HepG2 (cell line): ENCODE data around the gene XPO1. TPM values are rescaled to one million over a fixed set of nuclear protein-coding genes. Genes with fewer than 3 reads are reported as not detected.

Experiments
- BRD4 ChIP-seq: sonication (generic); formaldehyde crosslinking; IDR thresholded peaks from 2 replicates; pipeline ENCODE4 v1.4.0; 2020; ENCODE audit warnings: missing genetic modification reagents
- CEBPB ChIP-seq: IDR thresholded peaks from 2 replicates; pipeline ENCODE4 v1.6.1; 2011; ENCODE audit warnings: low read depth, low read length, improper control_type of control experiment, borderline replicate concordance
- HMG20B ChIP-seq: conservative IDR thresholded peaks from 2 replicates; pipeline ENCODE4 v1.6.1; 2016; ENCODE audit warnings: missing genetic modification reagents, missing compliant biosample characterization
- MAFK ChIP-seq, 2 experiments: IDR thresholded peaks in 1 of 2; conservative IDR thresholded peaks in 1 of 2; 2 replicates each; pipeline ENCODE4 v1.6.1; 2011; ENCODE audit warnings: improper control_type of control experiment in 2 of 2, low read length in 2 of 2
- RAD21 ChIP-seq: fragments of 450-650 bp; formaldehyde crosslinking; IDR thresholded peaks from 2 replicates; pipeline ENCODE4 v1.5.0; 2020; ENCODE audit warnings: mild to moderate bottlenecking
- RBM39 ChIP-seq: fragments of 200-400 bp; formaldehyde crosslinking; IDR thresholded peaks from one replicate; pipeline ENCODE4 v1.6.1; 2018; ENCODE audit warnings: antibody characterized with exemption, mild to moderate bottlenecking, low read depth, low read length; ENCODE audit not compliant: poor library complexity, severe bottlenecking
- ZBED4 ChIP-seq: sonication (generic); formaldehyde crosslinking; IDR thresholded peaks from 2 replicates; pipeline ENCODE4 v1.4.0; 2020; ENCODE audit warnings: missing genetic modification reagents, borderline replicate concordance
- ZBTB38 ChIP-seq: sonication (generic); formaldehyde crosslinking; IDR thresholded peaks from 2 replicates; pipeline ENCODE4 v1.5.1; 2020; ENCODE audit warnings: mild to moderate bottlenecking, missing genetic modification reagents
- ZIK1 ChIP-seq: sonication (generic); formaldehyde crosslinking; IDR thresholded peaks from 2 replicates; pipeline ENCODE4 v1.5.0; 2020; ENCODE audit warnings: mild to moderate bottlenecking, low read depth, missing genetic modification reagents, borderline replicate concordance
- ZKSCAN5 ChIP-seq: sonication (generic); formaldehyde crosslinking; IDR thresholded peaks from 2 replicates; pipeline ENCODE4 v1.5.1; 2020; ENCODE audit warnings: mild to moderate bottlenecking, missing genetic modification reagents
- ZNF230 ChIP-seq: sonication (generic); formaldehyde crosslinking; IDR thresholded peaks from 2 replicates; pipeline ENCODE4 v1.4.0; 2020; ENCODE audit warnings: mild to moderate bottlenecking, missing genetic modification reagents
- ZNF317 ChIP-seq: sonication (generic); formaldehyde crosslinking; IDR thresholded peaks from 2 replicates; pipeline ENCODE4 v1.5.0; 2020; ENCODE audit warnings: mild to moderate bottlenecking, missing genetic modification reagents
- ZNF577 ChIP-seq: sonication (generic); formaldehyde crosslinking; IDR thresholded peaks from 2 replicates; pipeline ENCODE4 v1.4.0; 2020; ENCODE audit warnings: mild to moderate bottlenecking, low read depth, missing genetic modification reagents, borderline replicate concordance
- polyA plus RNA-seq, 8 experiments: library from polyadenylated mRNA; depleted of rRNA in 3 of 8; stranded (reverse) in 7 of 8; unstranded in 1 of 8; fragments of >200 nt; fragmentation: Illumina TruSeq in 4 of 8; extraction: Trizol in 4 of 8; gene quantifications; 2 replicates each; pipeline versions ENCODE4 v1.2.1 to v1.2.3, GENCODE V29; 2011 to 2016; ENCODE audit warnings: low read depth in 4 of 8, missing spikeins in 1 of 8, mixed read lengths in 1 of 8; ENCODE audit not compliant: insufficient read depth in 1 of 8
- total RNA-seq, 5 experiments: library from RNA; depleted of rRNA; stranded (reverse); fragments of >200 nt; fragmentation: Illumina TruSeq; extraction: Trizol; gene quantifications; 2 replicates each; pipeline ENCODE4 v1.2.3, GENCODE V29; 2016; ENCODE audit warnings: low read depth in 1 of 5
- TF ChIP-seq, protein P1 (sequence below): sonication (generic); formaldehyde crosslinking; IDR thresholded peaks from 2 replicates; pipeline ENCODE4 v1.5.0; 2020; ENCODE audit warnings: missing genetic modification reagents
- TF ChIP-seq, protein P2 (sequence below): sonication (generic); formaldehyde crosslinking; IDR thresholded peaks from 2 replicates; pipeline ENCODE4 v1.9.0; 2021; ENCODE audit warnings: missing genetic modification reagents, borderline replicate concordance

The XPO1 gene
- total and polyA plus RNA-seq, 2 of the 13 experiments (the other 11 are each of a cell fraction or from before 2014, with no cell fraction given): 67.4 to 212 TPM

- peak; percentile 87; the same call in 1 of the 2 replicates for TF ChIP-seq ZBTB38 (CRISPR knock-in tag)
- TF ChIP-seq ZKSCAN5 (CRISPR knock-in tag): no peak; the same call in 1 of the 2 replicates
- no peak for TF ChIP-seq CEBPB
- peak; percentile 60; the same call in 1 of the 2 replicates for TF ChIP-seq ZNF317
- peak; percentile 58 for TF ChIP-seq RAD21
- TF ChIP-seq BRD4: peak; percentile 87
- TF ChIP-seq ZNF577 (CRISPR knock-in tag): no peak
- TF ChIP-seq, protein P1, sequence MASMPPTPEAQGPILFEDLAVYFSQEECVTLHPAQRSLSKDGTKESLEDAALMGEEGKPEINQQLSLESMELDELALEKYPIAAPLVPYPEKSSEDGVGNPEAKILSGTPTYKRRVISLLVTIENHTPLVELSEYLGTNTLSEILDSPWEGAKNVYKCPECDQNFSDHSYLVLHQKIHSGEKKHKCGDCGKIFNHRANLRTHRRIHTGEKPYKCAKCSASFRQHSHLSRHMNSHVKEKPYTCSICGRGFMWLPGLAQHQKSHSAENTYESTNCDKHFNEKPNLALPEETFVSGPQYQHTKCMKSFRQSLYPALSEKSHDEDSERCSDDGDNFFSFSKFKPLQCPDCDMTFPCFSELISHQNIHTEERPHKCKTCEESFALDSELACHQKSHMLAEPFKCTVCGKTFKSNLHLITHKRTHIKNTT (CRISPR knock-in tag): 0 out of 2 replicates have a peak, but pooled peaks have one; percentile 15
- TF ChIP-seq HMG20B (CRISPR knock-in tag): no peak
- TF ChIP-seq MAFK (conservative IDR thresholded peaks at IDR 0.05 in 1 of 2, IDR thresholded peaks at IDR 0.05 in 1 of 2; ENCODE audit: low read length in 2 of 2): no peak
- TF ChIP-seq ZNF230 (CRISPR knock-in tag): peak; percentile 36; the same call in 1 of the 2 replicates
- peak; percentile 53; the same call in 1 of the 2 replicates for TF ChIP-seq ZBED4 (CRISPR knock-in tag)
- TF ChIP-seq, protein P2, sequence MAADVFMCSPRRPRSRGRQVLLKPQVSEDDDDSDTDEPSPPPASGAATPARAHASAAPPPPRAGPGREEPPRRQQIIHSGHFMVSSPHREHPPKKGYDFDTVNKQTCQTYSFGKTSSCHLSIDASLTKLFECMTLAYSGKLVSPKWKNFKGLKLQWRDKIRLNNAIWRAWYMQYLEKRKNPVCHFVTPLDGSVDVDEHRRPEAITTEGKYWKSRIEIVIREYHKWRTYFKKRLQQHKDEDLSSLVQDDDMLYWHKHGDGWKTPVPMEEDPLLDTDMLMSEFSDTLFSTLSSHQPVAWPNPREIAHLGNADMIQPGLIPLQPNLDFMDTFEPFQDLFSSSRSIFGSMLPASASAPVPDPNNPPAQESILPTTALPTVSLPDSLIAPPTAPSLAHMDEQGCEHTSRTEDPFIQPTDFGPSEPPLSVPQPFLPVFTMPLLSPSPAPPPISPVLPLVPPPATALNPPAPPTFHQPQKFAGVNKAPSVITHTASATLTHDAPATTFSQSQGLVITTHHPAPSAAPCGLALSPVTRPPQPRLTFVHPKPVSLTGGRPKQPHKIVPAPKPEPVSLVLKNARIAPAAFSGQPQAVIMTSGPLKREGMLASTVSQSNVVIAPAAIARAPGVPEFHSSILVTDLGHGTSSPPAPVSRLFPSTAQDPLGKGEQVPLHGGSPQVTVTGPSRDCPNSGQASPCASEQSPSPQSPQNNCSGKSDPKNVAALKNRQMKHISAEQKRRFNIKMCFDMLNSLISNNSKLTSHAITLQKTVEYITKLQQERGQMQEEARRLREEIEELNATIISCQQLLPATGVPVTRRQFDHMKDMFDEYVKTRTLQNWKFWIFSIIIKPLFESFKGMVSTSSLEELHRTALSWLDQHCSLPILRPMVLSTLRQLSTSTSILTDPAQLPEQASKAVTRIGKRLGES (CRISPR knock-in tag): no peak
- TF ChIP-seq ZIK1 (CRISPR knock-in tag): peak; percentile 92; the same call in 1 of the 2 replicates
- peak; percentile 92 for TF ChIP-seq RBM39
Observed at GRCh38 chr2:61470965-61471904, 66.9 kb downstream of the XPO1 start, which contains the start of gene USP34 (continued).
